Hepatocyte (in vitro differentiated cells): Measurements from ENCODE around the gene RBM28.

Experiments
- CTCF ChIP-seq: fragments of 200-600 bp; sonication (generic); IDR thresholded peaks from 2 replicates; pipeline ENCODE4 v1.5.1; 2016; ENCODE audit warnings: antibody characterized with exemption, mild to moderate bottlenecking; ENCODE audit not compliant: poor library complexity
- EZH2phosphoT487 ChIP-seq: fragments of 200-600 bp; sonication (generic); IDR thresholded peaks from one replicate; pipeline ENCODE4 v1.6.1; 2018; ENCODE audit warnings: antibody characterized with exemption, mild to moderate bottlenecking, low read depth, moderate library complexity; ENCODE audit not compliant: unreplicated experiment, severe bottlenecking

DNA sequence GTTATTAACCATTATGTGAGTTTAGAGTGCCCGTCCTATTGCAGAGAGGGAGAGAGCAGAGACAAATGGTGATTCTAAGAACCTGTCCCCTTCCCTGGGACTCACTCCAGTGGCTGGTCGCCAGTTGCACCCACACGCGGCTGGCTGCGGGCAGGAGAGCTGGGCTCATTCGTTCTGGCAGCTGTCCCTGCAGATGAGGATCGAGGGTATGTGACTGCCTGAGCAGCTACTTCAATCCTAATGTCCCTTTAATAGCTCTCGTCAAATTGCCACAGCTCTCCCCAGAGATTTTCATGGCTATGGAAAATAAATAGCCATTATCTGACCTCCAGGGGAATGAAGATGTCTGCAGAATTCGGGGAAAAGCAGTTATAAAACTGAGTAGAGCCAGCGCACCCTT lies 41.6 kb downstream of the RBM28 start:
- TF ChIP-seq CTCF (no peak), EZH2phosphoT487 (no peak)
